IMR-90 (cell line): ENCODE measurements around the gene GAS6. TPM values are rescaled to one million over a fixed set of nuclear protein-coding genes. Genes with fewer than 3 reads are reported as not detected.

ENCODE experiments used
- ATAC-seq: fragments of 200-7000 bp; cut with Tn5 transposase; 2 replicates; pipeline ENCODE4 v1.9.1; 2020; ENCODE audit warnings: low read depth, mild to moderate bottlenecking, moderate library complexity
- BruUV-seq: library from RNA; stranded (reverse); fragments of 400-500 nt; replicated peaks from 2 replicates; lab custom pipeline; 2021; lab: Mats Ljungman, UMichigan
- CTCF ChIA-PET: fragments of 300-600 bp; formaldehyde crosslinking; extraction: SDS; loops from one replicate; lab custom pipeline; 2021; ENCODE audit warnings: antibody characterized with exemption; lab: Yijun Ruan, JAX
- POLR2A ChIA-PET: fragments of 300-600 bp; sonication (Branson Sonifier 250); formaldehyde crosslinking; loops from one replicate; lab custom pipeline; 2022; ENCODE audit warnings: antibody characterized with exemption; ENCODE audit not compliant: unreplicated experiment; lab: Charles Lee
- DNase-seq: peaks from one replicate; pipeline ENCODE4 v3.0.0; 2013
- H2AFZ ChIP-seq: replicated peaks from 2 replicates; pipeline ENCODE3; 2013; ENCODE audit warnings: low read length, mild to moderate bottlenecking; ENCODE audit not compliant: poor library complexity
- H2AK5ac ChIP-seq: 2 replicates; pipeline ENCODE4 v1.6.1; 2013; ENCODE audit warnings: low read depth, low read length, inconsistent platforms
- H2AK9ac ChIP-seq: replicated peaks from 2 replicates; pipeline ENCODE3; 2013; ENCODE audit warnings: mild to moderate bottlenecking, low read depth, low read length, moderate library complexity; ENCODE audit not compliant: poor library complexity
- H2BK120ac ChIP-seq: 2 replicates; pipeline ENCODE4 v1.6.1; 2013; ENCODE audit warnings: low read depth, low read length, inconsistent platforms
- H2BK15ac ChIP-seq: 3 replicates; pipeline ENCODE4 v1.6.1; 2013; ENCODE audit warnings: low read depth, low read length, inconsistent platforms
- H2BK20ac ChIP-seq: 2 replicates; pipeline ENCODE4 v1.6.1; 2013; ENCODE audit warnings: low read depth, mild to moderate bottlenecking, inconsistent platforms, low read length, moderate library complexity
- H2BK5ac ChIP-seq: 2 replicates; pipeline ENCODE4 v1.6.1; 2013; ENCODE audit warnings: mild to moderate bottlenecking, low read depth, low read length, inconsistent platforms; ENCODE audit not compliant: poor library complexity, severe bottlenecking
- H3K14ac ChIP-seq: replicated peaks from 2 replicates; pipeline ENCODE4 v1.6.1; 2013; ENCODE audit warnings: low read depth, low read length, inconsistent platforms
- H3K18ac ChIP-seq: 2 replicates; pipeline ENCODE4 v1.6.1; 2013; ENCODE audit warnings: low read depth, low read length, control low read depth
- H3K23ac ChIP-seq: 2 replicates; pipeline ENCODE4 v1.6.1; 2013; ENCODE audit warnings: low read depth, low read length, inconsistent platforms
- H3K27ac ChIP-seq: 2 replicates; pipeline ENCODE4 v1.5.1; 2013; ENCODE audit warnings: mild to moderate bottlenecking, control low read depth, low read length; ENCODE audit not compliant: insufficient read depth
- H3K27me3 ChIP-seq: 2 replicates; pipeline ENCODE4 v1.6.1; 2013; ENCODE audit warnings: low read length; ENCODE audit not compliant: control insufficient read depth, insufficient read depth
- H3K36me3 ChIP-seq: 2 replicates; pipeline ENCODE4 v1.6.1; 2013; ENCODE audit warnings: low read length, mixed read lengths; ENCODE audit not compliant: control insufficient read depth, insufficient read depth
- H3K4ac ChIP-seq: 2 replicates; pipeline ENCODE4 v1.6.1; 2013; ENCODE audit warnings: low read depth, low read length, inconsistent platforms
- H3K4me1 ChIP-seq: 2 replicates; pipeline ENCODE4 v1.6.1; 2013; ENCODE audit warnings: low read length, mixed read lengths; ENCODE audit not compliant: control insufficient read depth, insufficient read depth
- H3K4me2 ChIP-seq: 2 replicates; pipeline ENCODE4 v1.6.1; 2013; ENCODE audit warnings: low read depth, mild to moderate bottlenecking, control low read depth, low read length, moderate library complexity
- H3K4me3 ChIP-seq: 2 replicates; pipeline ENCODE4 v1.5.1; 2013; ENCODE audit warnings: low read depth, mild to moderate bottlenecking, control low read depth, low read length, moderate library complexity; ENCODE audit not compliant: insufficient read depth
- H3K56ac ChIP-seq: 2 replicates; pipeline ENCODE4 v1.6.1; 2013; ENCODE audit warnings: low read length, inconsistent platforms; ENCODE audit not compliant: insufficient read depth; ENCODE audit errors: extremely low read depth
- H3K79me1 ChIP-seq, 2 experiments: 2 replicates each; pipeline ENCODE4 v1.6.1; 2013; ENCODE audit warnings: low read length in 2 of 2, inconsistent platforms in 1 of 2, low read depth in 1 of 2
- H3K9ac ChIP-seq: 2 replicates; pipeline ENCODE4 v1.6.1; 2013; ENCODE audit warnings: low read depth, low read length, control low read depth
- H3K9me1 ChIP-seq: 2 replicates; pipeline ENCODE4 v1.6.1; 2013; ENCODE audit warnings: low read length, inconsistent platforms; ENCODE audit not compliant: insufficient read depth
- H3K9me3 ChIP-seq: 2 replicates; pipeline ENCODE4 v1.6.1; 2013; ENCODE audit warnings: low read length; ENCODE audit not compliant: control insufficient read depth, insufficient read depth
- H4K20me1 ChIP-seq: 2 replicates; pipeline ENCODE4 v1.6.1; 2013; ENCODE audit warnings: low read length, inconsistent platforms; ENCODE audit not compliant: insufficient read depth
- H4K5ac ChIP-seq: 2 replicates; pipeline ENCODE4 v1.6.1; 2013; ENCODE audit warnings: mild to moderate bottlenecking, low read depth, low read length, control low read depth
- H4K8ac ChIP-seq, 2 experiments: 2 replicates each; pipeline ENCODE4 v1.6.1; 2013; ENCODE audit warnings: low read depth in 2 of 2, low read length in 2 of 2, control low read depth in 1 of 2, inconsistent platforms in 1 of 2
- H4K91ac ChIP-seq: 2 replicates; pipeline ENCODE4 v1.6.1; 2013; ENCODE audit warnings: low read depth, low read length, inconsistent platforms; ENCODE audit not compliant: insufficient read depth
- BHLHE40 ChIP-seq: fragments of 150-350 bp; IDR thresholded peaks from 2 replicates; pipeline ENCODE4 v1.6.1; 2016; ENCODE audit warnings: mild to moderate bottlenecking, low read depth, low read length
- CEBPB ChIP-seq: IDR thresholded peaks from 2 replicates; pipeline ENCODE4 v1.6.1; 2012; ENCODE audit warnings: low read depth, low read length, improper control_type of control experiment
- CHD1 ChIP-seq: IDR thresholded peaks from 2 replicates; pipeline ENCODE4 v1.6.1; 2012; ENCODE audit warnings: low read depth, low read length, improper control_type of control experiment
- CTCF ChIP-seq: conservative IDR thresholded peaks from 2 replicates; pipeline ENCODE4 v1.5.1; 2012; ENCODE audit warnings: mild to moderate bottlenecking, low read depth, low read length, improper control_type of control experiment
- ELK1 ChIP-seq: fragments of 150-350 bp; IDR thresholded peaks from 2 replicates; pipeline ENCODE4 v1.6.1; 2016; ENCODE audit warnings: low read depth, mild to moderate bottlenecking, low read length, moderate library complexity, borderline replicate concordance
- FOS ChIP-seq: fragments of 150-350 bp; IDR thresholded peaks from 2 replicates; pipeline ENCODE4 v1.6.1; 2016; ENCODE audit warnings: low read depth, low read length
- MAFK ChIP-seq: IDR thresholded peaks from 2 replicates; pipeline ENCODE4 v1.6.1; 2012; ENCODE audit warnings: low read depth, low read length, improper control_type of control experiment
- MAZ ChIP-seq: IDR thresholded peaks from 2 replicates; pipeline ENCODE4 v1.6.1; 2012; ENCODE audit warnings: low read depth, mild to moderate bottlenecking, low read length, improper control_type of control experiment, moderate library complexity, borderline replicate concordance
- MXI1 ChIP-seq: IDR thresholded peaks from 2 replicates; pipeline ENCODE4 v1.6.1; 2012; ENCODE audit warnings: low read depth, mild to moderate bottlenecking, low read length, moderate library complexity, borderline replicate concordance
- NFE2L2 ChIP-seq: fragments of 150-350 bp; IDR thresholded peaks from 2 replicates; pipeline ENCODE4 v1.6.1; 2016; ENCODE audit warnings: low read depth, mild to moderate bottlenecking, low read length
- POLR2A ChIP-seq: IDR thresholded peaks from 2 replicates; pipeline ENCODE4 v1.6.1; 2012; ENCODE audit warnings: mild to moderate bottlenecking, low read depth, low read length
- RAD21 ChIP-seq: IDR thresholded peaks from 2 replicates; pipeline ENCODE4 v1.6.1; 2012; ENCODE audit warnings: low read length, improper control_type of control experiment
- RCOR1 ChIP-seq: IDR thresholded peaks from 2 replicates; pipeline ENCODE4 v1.6.1; 2012; ENCODE audit warnings: mild to moderate bottlenecking, low read length, improper control_type of control experiment; ENCODE audit not compliant: insufficient replicate concordance
- RFX5 ChIP-seq: IDR thresholded peaks from 2 replicates; pipeline ENCODE4 v1.8.0; 2012; ENCODE audit warnings: low read depth, mild to moderate bottlenecking, low read length, moderate library complexity
- SMC3 ChIP-seq: fragments of 150-350 bp; IDR thresholded peaks from 2 replicates; pipeline ENCODE4 v1.6.1; 2016; ENCODE audit warnings: low read depth, mild to moderate bottlenecking, antibody characterized with exemption, low read length, moderate library complexity
- USF2 ChIP-seq: fragments of 150-350 bp; IDR thresholded peaks from 2 replicates; pipeline ENCODE4 v1.6.1; 2017; ENCODE audit warnings: mild to moderate bottlenecking, antibody characterized with exemption, low read length, low read depth
- WGBS, 2 experiments: methylation state at CpG; one replicate each; pipeline versions ENCODE4 v1.1.5 to v1.1.7; 2013; ENCODE audit warnings: missing lambda C conversion rate in 2 of 2; ENCODE audit not compliant: insufficient read length in 1 of 2; ENCODE audit errors: extremely low coverage in 2 of 2; 5-methylcytosine and 5-hydroxymethylcytosine counted together
- dilution Hi-C: fragments of 300-500 bp; cut with HindIII; formaldehyde crosslinking; loops from one replicate; pipeline ENCODE4 v1.14.3; 2018; ENCODE audit warnings: low sequenced_read_pairs; ENCODE audit not compliant: unreplicated experiment
- in situ Hi-C: fragments of 300-500 bp; cut with MboI; formaldehyde crosslinking; loops from 3 replicates; pipeline ENCODE4 v1.14.3; 2019; ENCODE audit warnings: low sequenced_read_pairs, inconsistent platforms, mixed read lengths
- intact Hi-C: fragments of 100-400 bp; cut with micrococcal nuclease; formaldehyde crosslinking; loops from 2 replicates; pipeline ENCODE4 v1.10.0; 2022
- polyA plus RNA-seq, 3 experiments: library from polyadenylated mRNA; depleted of rRNA; stranded (reverse); fragments of >200 nt; gene quantifications; 2 replicates each; pipeline ENCODE4 v1.2.3, GENCODE V29; 2012; ENCODE audit warnings: low replicate concordance in 1 of 3
- total RNA-seq: library from RNA; depleted of rRNA; stranded (reverse); fragments of >200 nt; gene quantifications from 2 replicates; pipeline ENCODE4 v1.2.3, GENCODE V29; 2012

Gene GAS6
- total and polyA plus RNA-seq, 2 of the 4 experiments (the other 2 are of a cell fraction): 220 to 823 TPM

- Histone ChIP-seq H2BK20ac (peak overlapping the region; percentile 43; the same call in 1 of the 2 replicates), H3K4ac (peak overlapping the region; percentile 90), H2AK9ac (peak overlapping the region; percentile 95), H2BK5ac (peak overlapping the region; percentile 92), H3K79me1 (peaks cover 3 to 63% of the 10 kb centered on the region in 2 experiments), H3K18ac (peak overlapping the region; percentile 17; the same call in 1 of the 2 replicates), H3K4me2 (no peak overlapping the region), H3K23ac (peak overlapping the region; percentile 90; the same call in 1 of the 2 replicates), H3K36me3 (peaks cover 47% of the 10 kb centered on the region), H3K27me3 (no peaks in the 10 kb centered on the region), H3K14ac (peak overlapping the region; percentile 71), H3K9me3 (no peaks in the 10 kb centered on the region), H4K5ac (no peak overlapping the region), H4K91ac (peak overlapping the region; percentile 94), H4K8ac (peak overlapping the region; percentile 49 to 67; a peak in 2 of 4 replicates), H3K4me1 (peaks cover 23% of the 10 kb centered on the region), H2AFZ (peak overlapping the region; percentile 77), H2AK5ac (peak overlapping the region; percentile 88), H3K9me1 (peaks cover 7% of the 10 kb centered on the region; the same call in 1 of the 2 replicates), H3K4me3 (no peak overlapping the region), H3K9ac (peak overlapping the region; percentile 17; the same call in 1 of the 2 replicates), H3K27ac (peak overlapping the region; percentile 86), H2BK120ac (peak overlapping the region; percentile 75), H3K56ac (no peak overlapping the region), H4K20me1 (peaks cover 45% of the 10 kb centered on the region), H2BK15ac (no peak overlapping the region)
- dilution Hi-C loops (no loop called here), intact Hi-C loops (no loop called here), in situ Hi-C loops (no loop called here)
- BruUV-seq: no TSS peak
- POLR2A ChIA-PET: no interaction called here
- DNase-seq (no peak), ATAC-seq (no peak)
- CTCF ChIA-PET: no interaction called here
- TF ChIP-seq POLR2A: no peak
- no peak for TF ChIP-seq BHLHE40
- no peak for TF ChIP-seq SMC3
- TF ChIP-seq MAZ: no peak
- no peak for TF ChIP-seq FOS
- no peak for TF ChIP-seq RAD21
- no peak for TF ChIP-seq CHD1
- no peak for TF ChIP-seq RFX5
- TF ChIP-seq CTCF: no peak
- TF ChIP-seq MXI1: no peak
- TF ChIP-seq NFE2L2: no peak
- no peak for TF ChIP-seq RCOR1
- no peak for TF ChIP-seq USF2
- TF ChIP-seq MAFK: no peak
- no peak for TF ChIP-seq CEBPB
- no peak for TF ChIP-seq ELK1
- 98% methylated on average over 6 of the region's 12 CpGs; no CpG with 5 or more reads in 1 of the 2 experiments for WGBS, 2 experiments
Measured at GRCh38 chr13:113822266-113822665, 41.6 kb downstream of the GAS6 start.
